ENCODE results near the gene CA4.
"Not testable (repeated sequence)": the region's sequence is repeated elsewhere in the genome, so short reads cannot be mapped to it uniquely, and the experiment has no call there.

The CA4 gene

DNA sequence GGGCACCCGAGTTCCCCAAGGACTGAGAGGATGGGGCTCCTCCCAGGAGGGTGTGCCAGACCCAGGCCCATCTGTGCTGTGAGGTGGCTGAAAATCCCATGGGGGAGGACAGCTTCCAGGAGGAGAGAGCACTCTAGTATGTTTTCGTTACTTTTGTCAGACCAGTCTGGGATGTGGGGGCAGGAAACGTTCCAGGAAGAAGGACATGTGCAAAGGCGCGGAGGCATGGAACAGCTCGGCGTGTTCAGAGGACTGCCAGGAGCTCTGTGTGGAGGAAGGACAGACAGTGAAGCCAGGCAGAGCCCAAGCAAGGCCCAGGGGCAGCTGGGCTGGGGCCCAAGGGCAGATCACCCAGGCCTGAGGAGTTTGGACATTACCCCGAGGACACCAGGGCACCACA is 7.0 kb downstream of the CA4 start:
- no peak for DNase-seq

DNA sequence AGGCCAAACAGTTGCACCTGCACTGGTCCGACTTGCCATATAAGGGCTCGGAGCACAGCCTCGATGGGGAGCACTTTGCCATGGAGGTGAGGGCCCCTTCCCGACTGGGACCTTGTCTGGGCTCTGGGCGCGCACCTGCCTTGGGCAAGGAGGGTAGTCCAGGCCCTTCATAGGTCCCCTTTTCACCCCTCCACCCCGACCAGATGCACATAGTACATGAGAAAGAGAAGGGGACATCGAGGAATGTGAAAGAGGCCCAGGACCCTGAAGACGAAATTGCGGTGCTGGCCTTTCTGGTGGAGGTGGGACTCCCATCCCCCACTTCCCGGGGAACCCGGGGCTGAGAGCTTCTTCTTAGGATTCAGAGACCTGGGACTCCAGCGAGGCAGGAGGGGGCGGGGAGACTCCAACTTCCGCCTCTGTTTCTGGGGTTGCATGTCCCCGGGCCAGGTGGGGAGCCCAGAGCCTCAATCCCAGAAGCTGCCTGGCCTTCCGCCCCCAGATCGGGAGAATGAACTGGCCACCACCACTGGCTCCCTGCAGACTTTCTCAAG is 7.8 kb downstream of the CA4 start:
- no peak for DNase-seq

DNA sequence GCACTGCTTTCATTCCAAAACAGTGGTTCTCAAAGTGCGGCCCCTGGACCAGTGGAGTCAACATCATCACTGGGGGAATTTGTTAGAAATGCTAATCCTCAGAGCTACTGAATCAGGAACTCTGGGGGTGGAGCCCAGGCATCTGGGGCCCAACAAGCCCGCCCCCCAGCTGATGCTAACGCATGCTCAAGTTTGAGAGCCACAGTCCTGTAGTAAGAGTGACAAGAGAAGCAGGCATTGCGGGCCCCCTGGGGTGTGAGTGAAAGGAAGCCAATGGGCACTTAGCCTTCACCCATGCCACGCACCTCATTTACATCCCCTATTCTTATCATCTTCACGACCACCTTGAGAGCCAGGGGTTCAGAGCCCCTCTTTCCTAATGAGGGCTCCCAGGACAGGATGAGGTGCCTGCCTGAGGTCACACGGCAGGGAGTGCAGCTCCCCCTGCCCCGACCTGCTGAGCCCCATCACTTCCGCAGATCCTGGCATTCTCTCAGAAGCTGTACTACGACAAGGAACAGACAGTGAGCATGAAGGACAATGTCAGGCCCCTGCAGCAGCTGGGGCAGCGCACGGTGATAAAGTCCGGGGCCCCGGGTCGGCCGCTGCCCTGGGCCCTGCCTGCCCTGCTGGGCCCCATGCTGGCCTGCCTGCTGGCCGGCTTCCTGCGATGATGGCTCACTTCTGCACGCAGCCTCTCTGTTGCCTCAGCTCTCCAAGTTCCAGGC is 9.1 kb downstream of the CA4 start:
- peak; percentile 36 for DNase-seq

DNA sequence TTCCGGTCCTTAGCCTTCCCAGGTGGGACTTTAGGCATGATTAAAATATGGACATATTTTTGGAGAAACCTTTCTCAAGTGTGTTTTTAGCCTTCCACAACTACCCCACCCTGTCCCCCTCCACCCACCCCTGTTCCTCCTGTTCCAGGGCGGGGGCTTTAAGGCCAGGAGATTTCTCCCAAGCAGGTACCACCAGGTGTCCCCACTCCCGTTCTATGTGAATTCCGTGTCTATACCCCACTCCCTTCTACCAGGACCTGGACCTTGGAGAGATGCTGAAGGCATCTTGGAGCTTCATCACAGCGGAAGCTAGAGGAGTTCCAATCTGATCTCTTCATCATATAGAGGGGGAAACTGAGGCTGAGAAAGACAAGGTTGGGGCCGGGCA is 9.7 kb downstream of the CA4 start:
- DNase-seq: no peak

- no peak for DNase-seq
These were observed 11.2 kb downstream of the CA4 start for GRCh38 chr17:60160829-60161501.

DNA sequence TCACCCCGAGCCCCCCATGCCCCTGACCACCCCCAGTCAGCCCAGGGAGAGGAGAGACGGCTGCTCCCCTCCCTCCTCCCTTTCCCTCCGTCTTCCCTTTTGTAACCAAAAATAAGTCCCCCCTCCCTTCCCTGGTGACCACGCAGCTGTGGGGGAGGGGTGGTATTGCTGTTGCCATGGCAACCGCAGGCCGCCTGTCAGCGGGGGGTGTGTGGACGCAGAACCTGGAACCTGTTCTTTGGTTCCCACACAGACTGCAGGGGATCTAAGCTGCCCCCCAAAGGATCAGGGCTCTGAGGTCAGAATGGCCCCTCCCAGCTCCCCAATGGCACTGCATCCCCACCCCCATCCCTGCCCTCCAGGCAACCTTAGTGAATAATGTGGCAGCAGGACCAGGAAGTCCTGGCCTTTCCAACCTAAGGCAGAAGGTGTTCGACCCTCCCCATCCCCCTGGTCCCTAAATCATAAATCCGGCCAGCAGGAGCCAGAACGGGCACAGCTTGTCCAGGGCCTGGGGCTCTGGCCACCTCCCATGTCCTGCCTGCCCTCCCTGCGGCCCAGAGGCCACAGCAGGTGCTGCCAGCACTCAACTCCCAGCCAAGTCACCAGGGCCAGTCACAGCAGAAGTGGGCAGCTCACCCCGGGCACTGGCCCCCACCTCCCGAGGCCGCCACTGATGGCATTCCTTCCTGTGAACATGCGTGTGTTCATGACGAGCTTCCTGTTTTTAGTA is 12.0 kb downstream of the CA4 start:
- DNase-seq: no peak

DNA sequence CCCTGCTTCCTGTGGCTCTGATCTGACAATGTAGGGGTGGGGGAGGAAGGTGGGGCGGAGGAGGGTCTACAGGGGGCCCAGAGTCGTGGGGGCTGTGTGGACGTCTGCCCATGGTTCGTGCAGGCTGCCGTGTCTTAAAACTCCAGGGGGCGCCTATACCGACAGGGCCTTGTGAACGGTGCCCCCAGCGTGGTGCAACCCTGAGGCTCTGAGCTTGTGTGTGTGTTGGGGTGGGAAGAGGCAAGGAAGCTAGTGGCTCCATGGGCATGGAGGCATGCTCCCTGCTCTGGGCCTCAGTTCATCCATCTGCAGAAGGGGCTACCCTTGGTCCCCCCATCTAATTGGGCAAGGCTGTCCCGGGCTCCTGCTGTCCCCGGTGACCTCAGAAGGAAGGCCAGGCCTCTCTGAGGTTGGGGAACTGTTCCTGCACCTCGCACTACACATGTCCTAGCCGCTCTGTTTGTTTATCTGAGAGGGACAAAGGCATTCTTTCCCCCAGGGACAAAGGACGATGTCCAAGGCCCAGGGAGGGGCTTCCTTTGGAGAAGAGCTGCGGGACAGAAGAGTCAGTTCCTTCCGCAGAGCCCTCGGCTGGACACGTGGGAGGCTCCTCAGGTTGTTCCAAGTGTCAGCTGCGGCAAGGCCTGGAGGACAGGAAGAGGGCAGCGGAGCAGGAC is 13.5 kb downstream of the CA4 start:
- DNase-seq: no peak

GRCh38 chr17:60164164-60164563 is 14.4 kb downstream of the CA4 start:
- DNase-seq: no peak

GRCh38 chr17:60164697-60165096 is 14.9 kb downstream of the CA4 start:
- DNase-seq: no peak

DNA sequence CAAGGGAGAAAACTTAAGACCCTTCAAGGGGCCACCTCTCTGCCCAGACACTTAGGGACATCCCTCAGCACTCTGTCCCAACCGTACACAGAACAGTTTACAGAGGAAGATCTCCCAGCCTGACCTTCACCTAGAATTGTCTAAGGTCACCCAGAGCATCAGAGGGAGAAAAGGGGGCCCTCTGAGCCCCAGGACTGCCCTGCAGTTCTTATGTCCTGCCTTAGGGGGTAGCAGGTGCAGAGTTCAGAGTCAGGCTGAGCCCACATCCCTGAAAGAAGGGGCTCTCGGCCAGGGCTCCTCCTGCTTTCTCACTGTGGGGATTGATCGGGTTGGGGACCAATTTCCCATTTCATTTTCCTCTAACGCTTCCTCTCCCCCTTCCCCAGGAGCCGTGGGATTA is 15.4 kb downstream of the CA4 start:
- DNase-seq: no peak

DNA sequence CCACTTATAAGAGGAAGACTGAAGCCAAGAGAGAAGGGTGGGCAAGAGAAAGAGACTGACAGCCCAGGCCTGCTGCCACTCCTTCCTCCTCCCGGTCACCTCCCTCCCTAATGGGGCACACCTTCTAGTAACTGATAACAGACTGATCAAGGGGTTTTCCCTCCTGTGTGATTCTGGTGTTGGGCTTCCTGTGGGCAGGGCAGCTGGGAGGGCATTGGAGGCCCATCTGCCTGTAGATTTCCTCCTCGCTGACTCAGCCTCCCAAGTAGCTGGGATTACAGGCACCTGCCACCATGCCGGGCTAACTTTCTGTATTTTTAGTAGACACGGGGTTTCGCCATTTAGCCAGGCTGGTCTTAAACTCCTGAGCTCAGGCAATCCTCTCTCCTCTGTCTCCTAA is 16.2 kb downstream of the CA4 start:
- no peak for DNase-seq

- DNase-seq: no peak
These were observed 17.4 kb downstream of the CA4 start for GRCh38 chr17:60167065-60167741.

- no peak for DNase-seq
These were observed 18.9 kb downstream of the CA4 start for GRCh38 chr17:60168654-60169053.

GRCh38 chr17:60169921-60170817 is 20.4 kb downstream of the CA4 start:
- DNase-seq: no peak

GRCh38 chr17:60170835-60171752 is 21.3 kb downstream of the CA4 start:
- DNase-seq: peak; percentile 80

GRCh38 chr17:60171753-60172079 is 21.9 kb downstream of the CA4 start:
- DNase-seq: peak; percentile 42

- no peak for DNase-seq
These were observed 23.6 kb downstream of the CA4 start for GRCh38 chr17:60173304-60173819.

GRCh38 chr17:60174035-60174434 is 24.3 kb downstream of the CA4 start:
- no peak for DNase-seq

DNA sequence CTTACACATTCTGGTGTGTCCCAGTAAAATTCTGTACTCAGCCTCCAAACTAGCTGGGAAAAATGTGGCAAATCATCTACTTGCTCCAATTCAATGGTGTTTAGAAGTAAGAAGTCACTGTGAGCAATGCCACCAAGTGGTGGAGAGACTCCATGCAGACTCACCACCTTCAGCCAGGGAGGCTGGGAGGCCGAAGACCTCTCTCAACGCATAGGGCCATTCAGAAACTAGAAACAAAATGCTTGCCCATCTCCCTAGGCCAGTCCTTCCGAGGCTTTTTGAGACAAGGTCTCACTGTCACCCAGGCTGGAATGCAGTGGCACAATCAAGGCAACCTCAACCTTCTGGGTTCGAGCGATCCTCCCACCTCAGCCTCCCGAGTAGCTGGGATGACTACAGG is 25.0 kb downstream of the CA4 start:
- not testable (repeated sequence) for DNase-seq

- DNase-seq: not testable (repeated sequence)
These were observed 27.0 kb downstream of the CA4 start for GRCh38 chr17:60176763-60177162.

All from NCI-H146 (cell line).